GM19395 (cell line): ENCODE results near the gene YAF2.

Source experiments
- ATAC-seq: cut with Tn5 transposase; IDR thresholded peaks from one replicate; pipeline ENCODE4 v1.9.1; 2021; ENCODE audit warnings: mild to moderate bottlenecking, moderate library complexity; ENCODE audit not compliant: unreplicated experiment

Gene YAF2, protein sequence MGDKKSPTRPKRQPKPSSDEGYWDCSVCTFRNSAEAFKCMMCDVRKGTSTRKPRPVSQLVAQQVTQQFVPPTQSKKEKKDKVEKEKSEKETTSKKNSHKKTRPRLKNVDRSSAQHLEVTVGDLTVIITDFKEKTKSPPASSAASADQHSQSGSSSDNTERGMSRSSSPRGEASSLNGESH

DNA sequence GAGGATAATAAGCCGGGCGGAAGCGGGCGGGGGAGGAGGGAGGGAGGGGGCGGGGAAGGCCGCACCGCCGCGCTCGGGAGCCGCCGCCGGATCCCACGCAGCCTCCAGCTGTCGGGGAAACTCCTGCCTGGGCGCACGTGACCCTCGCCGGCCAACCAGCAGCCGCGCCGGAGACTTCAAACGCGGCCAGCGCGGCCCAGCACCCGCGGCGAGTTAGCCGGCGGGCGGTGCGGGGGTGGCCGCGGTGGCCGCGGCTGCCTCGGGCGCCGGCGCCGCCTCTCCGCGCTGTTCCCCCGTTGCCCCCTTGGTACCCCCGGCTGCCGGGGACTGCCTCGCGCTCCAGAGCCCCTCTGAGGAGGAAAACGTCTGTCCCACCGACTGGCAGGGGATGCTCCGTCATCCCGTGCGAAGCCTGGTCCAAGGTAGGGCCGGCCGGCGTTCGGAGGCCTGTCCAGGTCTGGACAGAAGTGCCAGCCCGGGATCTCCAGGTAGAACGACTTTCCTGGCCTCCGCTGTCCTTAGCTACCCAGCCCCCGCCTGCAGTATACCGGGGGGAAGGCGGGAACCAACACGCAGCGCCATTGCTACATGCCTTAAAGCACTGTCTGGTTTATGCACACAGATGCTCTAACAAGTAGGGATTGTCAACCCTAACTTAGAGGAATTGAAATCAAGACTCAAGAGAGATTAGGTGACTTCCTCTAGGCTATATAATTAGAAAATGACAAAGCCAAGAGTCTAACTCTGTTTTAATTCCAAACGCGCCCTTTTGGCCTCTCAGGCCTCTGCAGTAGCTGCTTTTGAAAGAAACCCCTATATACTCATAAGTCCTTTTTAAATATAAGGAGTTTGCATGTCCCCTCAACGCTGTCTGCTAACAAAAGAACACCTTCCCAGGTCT is at the start of gene YAF2:
Gene YAF2 (minus strand): TSS at position 9 of the 901 bp plus-strand sequence. CDS start 68 bp downstream, outside the sequence.
- peak; percentile 80 for ATAC-seq

DNA sequence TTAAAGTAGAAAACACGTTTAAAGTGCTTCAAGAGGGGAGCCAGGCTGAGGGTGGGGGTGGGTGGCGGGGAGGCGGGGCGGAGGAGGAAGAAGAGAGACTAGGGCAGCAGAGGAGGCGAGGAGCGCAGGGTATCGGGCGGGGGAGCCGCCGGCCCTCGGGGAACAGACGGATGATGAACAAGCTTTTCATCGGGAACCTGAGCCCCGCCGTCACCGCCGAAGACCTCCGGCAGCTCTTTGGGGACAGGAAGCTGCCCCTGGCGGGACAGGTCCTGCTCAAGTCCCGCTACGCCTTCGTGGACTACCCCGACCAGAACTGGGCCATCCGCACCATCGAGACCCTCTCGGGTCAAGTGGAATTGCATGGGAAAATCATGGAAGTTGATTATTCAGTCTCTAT is 48.7 kb upstream of the YAF2 start:
- ATAC-seq, result no peak

- ATAC-seq, result no peak
Observed at GRCh38 chr12:42285431-42285830, 47.4 kb upstream of the YAF2 start.

DNA sequence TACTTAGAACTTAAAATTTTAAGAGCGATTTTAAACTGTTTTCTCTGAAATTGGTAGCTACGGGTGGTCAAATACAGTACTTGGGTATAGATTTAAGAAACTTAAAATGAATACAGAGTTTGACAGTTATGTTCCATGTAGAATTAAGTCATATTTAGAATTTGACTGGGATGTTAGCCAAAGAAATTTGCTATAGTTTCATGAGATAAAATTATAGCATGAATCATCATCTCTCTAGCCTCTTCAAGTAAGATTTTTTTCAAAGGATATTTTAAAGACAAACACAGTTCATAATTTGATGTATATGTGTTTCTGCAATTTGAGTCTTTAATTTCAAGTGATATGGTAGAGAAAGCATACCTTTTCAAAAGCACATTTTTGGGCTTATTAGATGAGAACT is 46.8 kb upstream of the YAF2 start:
- no peak for ATAC-seq

- peak; percentile 69 for ATAC-seq
Observed at GRCh38 chr12:42284157-42284556, 46.1 kb upstream of the YAF2 start.

- no peak for ATAC-seq
Observed at GRCh38 chr12:42283739-42284138, 45.7 kb upstream of the YAF2 start.

- no peak for ATAC-seq
Observed at GRCh38 chr12:42282294-42282693, 44.2 kb upstream of the YAF2 start.

DNA sequence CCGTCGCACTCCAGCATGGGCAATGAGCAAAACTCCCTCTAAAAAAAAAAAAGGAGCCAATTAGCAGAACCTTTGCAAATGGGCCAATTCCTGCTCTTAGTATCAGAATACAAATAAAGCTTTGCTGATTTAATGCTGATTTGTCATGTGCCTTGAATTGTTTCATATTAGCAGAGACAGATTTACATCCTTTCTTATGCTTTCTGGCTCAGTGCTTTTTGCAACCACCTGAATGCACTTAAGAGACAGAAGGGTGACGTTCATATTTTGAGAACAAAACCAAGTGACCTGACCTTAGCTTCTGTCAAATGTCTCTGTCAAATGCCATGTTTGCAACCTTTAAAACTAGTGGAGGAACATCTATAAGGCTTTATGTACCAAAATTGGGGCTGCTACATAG is 43.8 kb upstream of the YAF2 start:
- no peak for ATAC-seq

DNA sequence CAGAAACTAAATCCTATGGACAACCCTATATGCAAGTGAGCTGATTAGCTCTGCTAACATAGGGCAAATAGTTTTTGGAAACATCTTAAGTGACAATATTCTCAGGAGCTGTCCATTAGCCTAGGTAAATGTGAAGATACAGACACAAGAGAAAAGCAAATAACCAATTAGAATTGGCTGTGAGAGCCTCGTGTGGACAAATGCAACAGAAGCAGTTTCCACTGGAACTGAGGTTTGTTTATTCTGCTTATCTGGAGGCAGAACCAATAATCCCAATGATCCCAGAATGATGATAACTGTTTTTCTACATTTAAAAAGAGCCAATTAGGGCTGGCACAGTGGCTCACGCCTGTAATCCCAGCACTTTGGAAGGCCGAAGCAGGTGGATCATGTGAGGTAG is 43.2 kb upstream of the YAF2 start:
- no peak for ATAC-seq

- ATAC-seq, result no peak
Observed at GRCh38 chr12:42278128-42278510, 40.1 kb upstream of the YAF2 start.

DNA sequence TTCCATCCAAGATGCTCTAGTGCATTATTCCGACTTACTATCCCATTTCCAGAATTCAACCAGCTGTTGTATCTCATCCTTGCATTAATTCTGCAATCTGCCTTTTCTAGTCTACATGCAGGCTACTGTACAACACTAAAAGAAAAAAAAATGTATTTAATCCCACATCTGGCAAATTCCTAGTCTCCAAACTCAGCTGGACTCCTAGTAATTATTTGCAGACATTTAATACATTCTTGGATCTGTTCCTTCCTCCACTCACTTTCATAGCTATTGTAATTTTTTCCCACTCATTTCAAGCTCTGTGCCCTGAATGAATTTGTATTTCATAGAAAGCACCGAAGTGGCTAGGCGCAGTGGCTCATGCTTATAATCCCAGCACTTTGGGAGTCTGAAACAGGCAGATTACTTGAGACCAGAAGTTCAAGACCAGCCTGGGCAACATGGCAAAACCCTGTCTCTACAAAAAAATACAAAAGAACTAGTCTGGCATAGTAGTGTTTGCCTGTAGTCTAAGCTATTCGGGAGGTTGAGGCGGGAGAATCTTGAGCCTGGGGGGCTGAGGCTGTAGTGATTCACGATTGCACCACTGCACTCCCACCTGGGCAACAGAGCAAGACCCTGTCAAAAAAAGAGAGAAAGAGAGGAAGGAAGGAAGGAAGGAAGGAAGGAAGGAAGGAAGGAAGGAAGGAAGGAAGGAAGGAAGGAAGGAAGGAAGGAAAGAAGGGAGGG is 39.5 kb upstream of the YAF2 start:
- no peak for ATAC-seq

GRCh38 chr12:42275499-42275898 is 37.5 kb upstream of the YAF2 start:
- ATAC-seq, result no peak

DNA sequence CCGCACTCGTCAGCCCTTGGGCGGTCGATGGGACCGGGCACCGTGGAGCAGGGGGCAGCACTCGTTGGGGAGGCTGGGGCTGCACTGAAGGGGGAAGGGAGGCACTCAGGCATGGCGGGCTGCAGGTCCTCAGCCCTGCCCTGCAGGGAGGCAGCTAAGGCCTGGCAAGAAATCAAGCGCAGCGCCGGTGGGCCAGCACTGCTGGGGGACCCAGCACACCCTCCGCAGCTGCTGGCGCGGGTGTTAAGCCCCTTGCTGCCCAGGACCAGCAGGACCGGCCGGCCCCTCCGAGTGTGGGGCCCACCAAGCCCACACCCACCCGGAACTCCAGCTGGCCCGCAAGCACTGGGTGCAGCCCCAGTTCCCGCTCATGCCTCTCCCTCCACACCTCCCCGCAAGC is 35.7 kb upstream of the YAF2 start:
- ATAC-seq, result no peak

DNA sequence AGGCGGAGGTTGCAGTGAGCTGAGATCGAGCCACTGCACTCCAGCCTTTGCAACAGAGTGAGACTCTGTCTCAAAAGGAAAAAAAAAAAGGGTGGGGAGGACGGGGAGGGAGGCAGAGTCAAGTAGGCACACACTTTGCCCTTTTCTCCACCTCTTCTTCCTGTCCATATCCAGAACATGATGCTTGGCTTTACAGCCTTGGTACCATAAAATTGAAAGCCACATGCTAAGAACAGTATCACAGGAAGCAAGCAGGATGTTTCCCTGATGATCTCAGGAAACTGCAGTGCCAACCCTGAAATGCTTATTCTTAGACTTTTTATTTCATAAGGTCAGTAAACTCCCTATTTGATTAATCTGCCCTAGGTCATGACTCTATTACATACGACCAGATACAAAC is 32.5 kb upstream of the YAF2 start:
- no peak for ATAC-seq

DNA sequence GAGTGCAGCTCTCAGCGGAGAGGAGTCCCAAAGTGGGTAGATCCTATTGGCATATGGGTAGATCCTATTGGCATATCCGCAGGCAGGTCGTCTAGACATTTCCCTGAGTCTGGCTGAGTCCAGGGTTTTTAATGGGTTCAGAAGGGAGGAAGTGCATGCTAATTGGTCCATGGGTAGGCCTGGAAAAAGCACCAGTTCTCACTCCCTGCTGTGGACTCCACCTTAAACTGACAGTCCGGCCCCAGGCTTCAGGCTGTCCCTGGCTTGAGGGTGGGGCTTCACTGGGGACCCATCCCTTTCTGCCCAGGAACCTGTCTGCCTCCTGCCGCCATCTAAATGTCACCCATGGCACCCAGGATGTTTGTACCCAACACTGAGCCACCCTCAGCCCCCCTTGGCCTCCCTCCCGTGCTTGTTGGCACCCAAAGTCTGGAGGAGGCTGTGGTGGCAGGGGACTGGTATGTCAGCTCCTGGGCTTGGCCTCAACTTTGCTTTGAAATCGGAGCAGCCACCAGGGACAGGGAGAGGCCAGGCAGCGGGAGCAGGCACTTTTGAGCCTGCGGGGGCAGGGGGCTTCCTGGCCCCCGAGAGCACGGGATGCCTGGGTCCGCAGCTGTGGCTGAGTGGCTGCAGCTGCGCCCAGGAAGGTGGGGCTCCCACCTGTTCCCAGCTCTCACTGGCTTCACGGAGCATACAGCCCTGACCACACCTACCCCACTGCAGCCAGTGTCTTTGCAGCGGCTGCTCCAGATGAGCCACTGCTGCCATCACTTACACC is 29.6 kb upstream of the YAF2 start:
- ATAC-seq, result no peak

- ATAC-seq, result no peak
Observed at GRCh38 chr12:42266579-42267230, 28.7 kb upstream of the YAF2 start.

DNA sequence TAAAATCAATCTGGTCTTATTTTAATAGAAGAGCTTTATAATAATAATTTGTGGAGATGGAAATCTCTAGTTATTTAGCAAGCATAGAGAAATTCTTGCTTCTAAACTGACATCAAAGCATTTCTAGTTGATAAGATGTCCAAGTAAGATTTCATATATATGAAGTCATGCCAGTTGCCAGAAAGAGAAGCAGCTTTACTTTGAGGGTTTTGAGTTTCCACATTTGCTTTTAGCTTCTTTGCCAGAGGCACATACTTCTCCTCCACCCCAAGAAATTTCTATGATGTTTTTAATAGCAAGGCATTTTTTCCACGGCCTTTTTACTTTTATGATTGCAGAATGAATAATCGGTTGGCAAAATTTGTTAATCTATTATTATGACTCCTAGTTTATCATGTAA is 24.2 kb upstream of the YAF2 start:
- no peak for ATAC-seq

- ATAC-seq, result no peak
Observed at GRCh38 chr12:42261708-42262107, 23.7 kb upstream of the YAF2 start.

DNA sequence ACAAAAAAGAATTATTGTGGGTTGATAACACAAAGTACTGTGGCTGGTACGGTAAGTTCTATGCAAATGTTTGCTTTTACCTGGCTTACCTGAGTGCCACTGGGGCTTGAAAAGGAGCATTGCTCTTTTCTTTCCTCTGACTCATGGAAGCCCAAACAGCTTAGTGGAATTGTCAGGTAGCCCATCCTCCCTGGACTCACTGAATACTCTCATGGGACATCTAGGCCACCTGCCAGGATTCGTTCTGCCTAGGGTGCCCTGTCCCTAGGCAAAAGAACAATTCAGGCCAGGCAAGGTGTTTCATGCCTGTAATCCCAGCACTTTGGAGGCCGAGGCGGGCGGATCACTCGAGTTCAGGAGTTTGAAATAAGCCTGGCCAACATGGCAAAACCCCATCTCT is 22.5 kb upstream of the YAF2 start:
- ATAC-seq, result no peak

DNA sequence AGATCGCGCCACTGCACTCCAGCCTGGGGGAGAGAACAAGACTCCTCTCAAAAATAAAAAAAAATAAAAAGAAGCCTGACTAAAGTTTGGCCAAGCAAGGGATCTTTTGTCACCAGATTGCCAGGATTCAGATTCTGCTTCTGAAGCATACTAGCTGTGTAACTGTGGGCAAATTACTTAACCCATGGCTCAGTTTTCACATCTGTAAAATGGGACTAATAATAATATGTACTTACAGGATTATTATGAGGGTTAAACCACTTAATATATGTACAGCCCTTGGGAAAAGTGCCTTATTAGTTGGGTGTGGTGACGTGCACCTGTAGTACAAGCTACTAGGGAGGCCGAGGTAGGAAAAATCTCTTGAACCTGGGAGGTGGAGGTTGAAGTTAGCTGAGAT is 21.7 kb upstream of the YAF2 start:
- ATAC-seq, result no peak

DNA sequence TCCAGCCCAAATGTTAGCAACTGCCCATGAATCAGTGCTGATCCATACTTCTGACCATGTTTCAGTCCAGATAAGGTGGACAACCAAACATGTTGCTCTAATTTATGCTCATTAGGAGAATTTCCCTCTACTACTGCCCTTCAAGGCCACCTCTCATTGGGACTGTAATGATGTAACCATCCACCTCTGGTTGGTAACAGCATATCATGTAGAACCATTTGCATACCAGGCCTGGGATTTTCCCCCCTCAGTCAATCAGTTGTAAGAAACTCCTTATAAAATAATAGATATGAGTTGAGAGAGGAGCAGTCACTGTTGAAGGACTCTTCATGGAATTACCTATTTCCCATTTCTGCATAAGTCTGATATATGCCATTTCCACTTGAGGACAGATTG is 17.8 kb upstream of the YAF2 start:
- ATAC-seq, result no peak
